Activated CD4-positive, CD25-positive, alpha-beta regulatory T cell treated with anti-CD3 and anti-CD28 coated beads, Interleukin-2, amount 50 U/mL, for 16 hours (primary cell): ENCODE results near the gene ANTKMT.

Experiments
- DNase-seq: peaks from one replicate; pipeline ENCODE4 v3.0.0-alpha.2; 2020; ENCODE audit warnings: low read depth, low spot score

Gene ANTKMT

GRCh38 chr16:714558-715476 is 6.1 kb upstream of the ANTKMT start, which contains the start of gene METRN:
Gene METRN (plus strand): TSS chr16:715118. CDS start chr16:715290, 172 bp downstream.
- peak; percentile 77 for DNase-seq

- DNase-seq: no peak
Observed at GRCh38 chr16:715477-716199, 5.3 kb upstream of the ANTKMT start.

GRCh38 chr16:716200-716568 is 4.8 kb upstream of the ANTKMT start:
- DNase-seq: no peak

- DNase-seq: no peak
Observed at GRCh38 chr16:716768-717325, 4.1 kb upstream of the ANTKMT start.

GRCh38 chr16:717450-718245 is 3.3 kb upstream of the ANTKMT start:
- no peak for DNase-seq

GRCh38 chr16:718389-718788 is 2.6 kb upstream of the ANTKMT start:
- DNase-seq: no peak

- no peak for DNase-seq
Observed at GRCh38 chr16:718922-719321, 2.0 kb upstream of the ANTKMT start.

- DNase-seq: no peak
Observed at GRCh38 chr16:719815-720446, 1.0 kb upstream of the ANTKMT start.

GRCh38 chr16:720447-720989 is 428 bp upstream of the ANTKMT start:
- DNase-seq: no peak

GRCh38 chr16:721765-722540 is 1.0 kb downstream of the ANTKMT start:
- no peak for DNase-seq

- DNase-seq: no peak
Observed at GRCh38 chr16:722835-723633, 2.1 kb downstream of the ANTKMT start.

- no peak for DNase-seq
Observed at GRCh38 chr16:723695-724094, 2.7 kb downstream of the ANTKMT start.

GRCh38 chr16:724188-725040 is 3.5 kb downstream of the ANTKMT start:
- no peak for DNase-seq

GRCh38 chr16:725041-725376 is 4.1 kb downstream of the ANTKMT start:
- DNase-seq: no peak

- DNase-seq: no peak
Observed at GRCh38 chr16:725463-726187, 4.7 kb downstream of the ANTKMT start.

- DNase-seq: no peak
Observed at GRCh38 chr16:726188-726437, 5.2 kb downstream of the ANTKMT start.

GRCh38 chr16:726438-727290 is 5.7 kb downstream of the ANTKMT start, which contains the start of the genes CCDC78 and HAGHL:
Gene CCDC78 (minus strand): TSS chr16:726443. CDS start chr16:726367, 76 bp downstream.
Gene HAGHL (plus strand): TSS chr16:727106. CDS start chr16:727510, 404 bp downstream.
- no peak for DNase-seq
